Measurements from ENCODE around the gene ROBO1.

ROBO1 gene

GRCh38 chr3:78974181-78974790, 793.5 kb downstream of the ROBO1 start:
- no peak for DNase-seq (ENCODE audit: low read depth)

GRCh38 chr3:78972617-78973301, 795.0 kb downstream of the ROBO1 start:
- DNase-seq (ENCODE audit: low read depth) = no peak

- no peak for DNase-seq (ENCODE audit: low read depth)
These were observed 797.1 kb downstream of the ROBO1 start for GRCh38 chr3:78970656-78971055.

- DNase-seq (ENCODE audit: low read depth) = no peak
These were observed 798.3 kb downstream of the ROBO1 start for GRCh38 chr3:78969483-78969882.

GRCh38 chr3:78967061-78967460, 800.7 kb downstream of the ROBO1 start:
- DNase-seq (ENCODE audit: low read depth) = no peak

GRCh38 chr3:78963771-78964170, 804.0 kb downstream of the ROBO1 start:
- no peak for DNase-seq (ENCODE audit: low read depth)

- no peak for DNase-seq (ENCODE audit: low read depth)
These were observed 810.3 kb downstream of the ROBO1 start for GRCh38 chr3:78957456-78957855.

- no peak for DNase-seq (ENCODE audit: low read depth)
These were observed 816.4 kb downstream of the ROBO1 start for GRCh38 chr3:78951342-78951945.

GRCh38 chr3:78941587-78941986, 826.2 kb downstream of the ROBO1 start:
- no peak for DNase-seq (ENCODE audit: low read depth)

GRCh38 chr3:78940626-78941025, 827.2 kb downstream of the ROBO1 start:
- DNase-seq (ENCODE audit: low read depth) = no peak

GRCh38 chr3:78940128-78940527, 827.7 kb downstream of the ROBO1 start:
- no peak for DNase-seq (ENCODE audit: low read depth)

GRCh38 chr3:78937475-78937874, 830.3 kb downstream of the ROBO1 start:
- DNase-seq (ENCODE audit: low read depth) = no peak

- no peak for DNase-seq (ENCODE audit: low read depth)
These were observed 840.0 kb downstream of the ROBO1 start for GRCh38 chr3:78927759-78928158.

GRCh38 chr3:78926523-78926922, 841.3 kb downstream of the ROBO1 start:
- no peak for DNase-seq (ENCODE audit: low read depth)

- no peak for DNase-seq (ENCODE audit: low read depth)
These were observed 843.1 kb downstream of the ROBO1 start for GRCh38 chr3:78924711-78925110.

GRCh38 chr3:78919021-78919755, 848.6 kb downstream of the ROBO1 start:
- no peak for DNase-seq (ENCODE audit: low read depth)

GRCh38 chr3:78918361-78919020, 849.3 kb downstream of the ROBO1 start:
- DNase-seq (ENCODE audit: low read depth) = no peak

- DNase-seq (ENCODE audit: low read depth) = no peak
These were observed 850.3 kb downstream of the ROBO1 start for GRCh38 chr3:78917536-78917935.

GRCh38 chr3:78913711-78914110, 854.1 kb downstream of the ROBO1 start:
- no peak for DNase-seq (ENCODE audit: low read depth)

- no peak for DNase-seq (ENCODE audit: low read depth)
These were observed 855.1 kb downstream of the ROBO1 start for GRCh38 chr3:78912687-78913086.

GRCh38 chr3:78912259-78912658, 855.5 kb downstream of the ROBO1 start:
- no peak for DNase-seq (ENCODE audit: low read depth)

GRCh38 chr3:78911394-78911793, 856.4 kb downstream of the ROBO1 start:
- DNase-seq (ENCODE audit: low read depth) = no peak

All from stimulated activated CD8-positive, alpha-beta memory T cell treated with anti-CD3 and anti-CD28 coated beads, Interleukin-4, amount 100 ng/mL, for 24 hours (primary cell).